BJ (cell line): ENCODE data around the gene ALOX15B. TPM values are rescaled to one million over a fixed set of nuclear protein-coding genes. Genes with fewer than 3 reads are reported as not detected.
"Not testable (repeated sequence)": the region's sequence is repeated elsewhere in the genome, so short reads cannot be mapped to it uniquely, and the experiment has no call there.

Experiments used
- CTCF ChIA-PET: fragments of 350-600 bp; formaldehyde crosslinking; extraction: SDS; loops from one replicate; lab custom pipeline; 2021; ENCODE audit warnings: antibody characterized with exemption, inconsistent platforms; lab: Yijun Ruan, JAX
- POLR2A ChIA-PET: fragments of 300-600 bp; sonication (Branson Sonifier 250); formaldehyde crosslinking; extraction: SDS; loops from one replicate; lab custom pipeline; 2021; ENCODE audit warnings: antibody characterized with exemption; lab: Charles Lee
- DNase-seq: peaks from one replicate; pipeline ENCODE4 v3.0.0-alpha.2; 2011; ENCODE audit warnings: low read depth
- H3K27me3 ChIP-seq: 2 replicates; pipeline ENCODE4 v1.6.0; 2011; ENCODE audit warnings: low read length; ENCODE audit not compliant: control insufficient read depth, insufficient read depth
- H3K36me3 ChIP-seq: 2 replicates; pipeline ENCODE4 v1.5.1; 2011; ENCODE audit warnings: low read length; ENCODE audit not compliant: control insufficient read depth, insufficient read depth
- H3K4me3 ChIP-seq: 2 replicates; pipeline ENCODE4 v1.5.1; 2011; ENCODE audit warnings: low read depth, mild to moderate bottlenecking, control low read depth, low read length
- polyA plus RNA-seq: library from polyadenylated mRNA; depleted of rRNA; stranded (reverse); fragments of >200 nt; gene quantifications from 2 replicates; pipeline ENCODE4 v1.2.3, GENCODE V29; 2011
- TF ChIP-seq, protein P1 (sequence below): IDR thresholded peaks from 2 replicates; pipeline ENCODE4 v1.5.1; 2011; ENCODE audit warnings: low read depth, mild to moderate bottlenecking, control low read depth, inconsistent platforms, low read length, moderate library complexity; ENCODE audit not compliant: insufficient read depth

ALOX15B gene
- polyA plus RNA-seq, 1 experiment = not detected

DNA sequence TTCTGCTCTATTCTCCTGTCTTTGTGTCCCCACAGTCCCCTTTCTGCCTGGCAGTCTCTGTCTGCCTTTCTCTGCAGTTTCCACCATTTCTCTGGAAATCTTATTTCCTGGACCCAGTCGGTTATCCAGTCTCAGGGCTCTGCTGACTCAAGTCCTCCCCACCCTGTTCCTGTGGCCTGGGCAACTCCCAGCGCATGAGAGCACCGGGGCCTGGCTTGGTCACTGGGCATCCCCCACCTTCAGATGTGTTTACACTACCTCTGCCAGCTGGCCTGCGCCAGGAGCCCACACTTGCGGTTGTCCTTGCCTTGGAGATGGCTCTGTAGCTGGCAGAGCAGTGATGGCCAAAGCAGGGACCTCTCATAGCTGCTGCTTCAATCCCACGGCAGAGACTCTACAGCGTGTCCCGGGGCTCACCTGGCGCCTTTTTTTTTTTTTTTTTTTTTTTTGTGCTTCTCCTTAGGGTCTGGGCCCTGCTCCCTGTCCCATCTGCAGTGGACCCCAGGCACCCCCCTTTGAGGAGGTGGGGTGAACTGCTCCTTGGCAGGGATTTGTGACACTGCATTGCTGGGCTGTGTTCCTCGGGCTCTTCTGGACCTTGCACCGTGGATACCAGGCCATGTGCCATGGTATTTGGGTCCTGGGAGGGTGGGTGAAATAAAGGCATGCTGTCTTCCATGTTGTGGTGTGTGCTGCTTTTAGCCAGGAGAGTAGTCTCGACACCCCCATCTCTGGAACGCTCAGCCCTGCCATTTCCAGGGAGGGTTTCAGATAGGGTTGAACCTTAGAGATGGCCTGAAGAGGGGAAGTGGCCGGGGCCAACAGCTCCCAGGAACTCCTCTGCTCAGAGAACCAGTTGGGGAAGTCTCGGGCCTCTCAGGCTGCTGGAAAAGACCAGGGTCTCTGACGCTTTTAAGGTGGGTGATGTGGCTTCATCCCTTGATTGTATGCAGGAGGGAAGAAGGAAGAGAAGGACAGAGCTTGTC is 18.9 kb upstream of the ALOX15B start:
- ChIA-PET POLR2A (no interaction called here), CTCF (interaction anchor here (0.7 to 4.1 kb wide), 6 partner anchors 15 to 91 kb away, joined by 3 to 18 read pairs (median 5); no protein-coding TSS in a partner anchor)
- no peak for DNase-seq
- Histone ChIP-seq H3K4me3 (no peak overlapping the region), H3K27me3 (peaks cover 14% of the 10 kb centered on the region), H3K36me3 (no peaks in the 10 kb centered on the region)
- TF ChIP-seq, protein P1, sequence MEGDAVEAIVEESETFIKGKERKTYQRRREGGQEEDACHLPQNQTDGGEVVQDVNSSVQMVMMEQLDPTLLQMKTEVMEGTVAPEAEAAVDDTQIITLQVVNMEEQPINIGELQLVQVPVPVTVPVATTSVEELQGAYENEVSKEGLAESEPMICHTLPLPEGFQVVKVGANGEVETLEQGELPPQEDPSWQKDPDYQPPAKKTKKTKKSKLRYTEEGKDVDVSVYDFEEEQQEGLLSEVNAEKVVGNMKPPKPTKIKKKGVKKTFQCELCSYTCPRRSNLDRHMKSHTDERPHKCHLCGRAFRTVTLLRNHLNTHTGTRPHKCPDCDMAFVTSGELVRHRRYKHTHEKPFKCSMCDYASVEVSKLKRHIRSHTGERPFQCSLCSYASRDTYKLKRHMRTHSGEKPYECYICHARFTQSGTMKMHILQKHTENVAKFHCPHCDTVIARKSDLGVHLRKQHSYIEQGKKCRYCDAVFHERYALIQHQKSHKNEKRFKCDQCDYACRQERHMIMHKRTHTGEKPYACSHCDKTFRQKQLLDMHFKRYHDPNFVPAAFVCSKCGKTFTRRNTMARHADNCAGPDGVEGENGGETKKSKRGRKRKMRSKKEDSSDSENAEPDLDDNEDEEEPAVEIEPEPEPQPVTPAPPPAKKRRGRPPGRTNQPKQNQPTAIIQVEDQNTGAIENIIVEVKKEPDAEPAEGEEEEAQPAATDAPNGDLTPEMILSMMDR = no peak

DNA sequence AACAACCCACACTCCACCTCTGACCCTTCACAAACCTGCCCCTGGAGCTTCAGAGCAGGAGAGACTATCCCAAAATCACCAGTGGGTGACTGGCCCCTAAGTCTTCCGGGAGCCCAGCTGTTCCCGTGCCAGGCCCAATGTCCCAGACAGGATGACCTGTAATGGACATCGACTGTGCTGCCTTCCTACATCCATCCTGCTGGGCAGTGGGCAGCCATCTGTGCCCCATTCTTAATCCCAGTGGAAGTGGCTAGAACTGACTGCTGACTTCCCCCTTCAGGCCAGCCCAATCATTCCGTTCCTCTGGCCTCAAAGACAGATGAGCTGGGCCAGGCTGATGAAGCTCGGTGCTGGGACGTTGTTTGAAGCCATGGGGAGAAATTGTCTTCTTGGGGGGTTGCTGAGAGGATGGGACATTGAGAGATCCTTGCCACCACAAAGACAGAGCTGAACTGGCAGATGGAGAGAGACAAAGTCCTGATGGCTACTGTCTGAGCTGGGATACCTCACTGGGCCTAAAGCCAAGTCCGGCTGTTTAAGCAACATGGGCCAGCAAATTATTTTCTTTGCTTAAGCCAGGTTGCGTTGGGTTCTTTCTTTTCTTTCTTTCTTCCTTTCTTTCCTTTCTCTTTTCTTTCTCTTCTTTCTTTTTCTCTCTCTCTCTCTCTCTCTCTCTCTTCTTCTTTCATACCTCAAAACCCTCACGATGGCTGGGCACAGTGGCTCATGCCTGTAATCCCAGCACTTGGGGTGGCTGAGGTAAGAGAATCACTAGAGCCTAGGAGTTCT is 17.9 kb upstream of the ALOX15B start:
- ChIA-PET CTCF (interaction anchor here (0.8 to 3.6 kb wide), 5 partner anchors 16 to 36 kb away, joined by 3 to 17 read pairs (median 5); no protein-coding TSS in a partner anchor), POLR2A (no interaction called here)
- no peak for DNase-seq
- H3K36me3 ChIP-seq = no peaks in the 10 kb centered on the region
- H3K4me3 ChIP-seq = no peak overlapping the region
- TF ChIP-seq, protein P1 = no peak
- H3K27me3 ChIP-seq = peaks cover 18% of the 10 kb centered on the region

- no peaks in the 10 kb centered on the region for H3K36me3 ChIP-seq
- DNase-seq = no peak
- TF ChIP-seq, protein P1 = no peak
- H3K4me3 ChIP-seq = no peak overlapping the region
- ChIA-PET CTCF (interaction anchor here (0.9 to 3.6 kb wide), 5 partner anchors 20 to 38 kb away, joined by 3 to 17 read pairs (median 7); no protein-coding TSS in a partner anchor), POLR2A (no interaction called here)
- H3K27me3 ChIP-seq = peaks cover 14% of the 10 kb centered on the region
These were observed 17.1 kb upstream of the ALOX15B start for GRCh38 chr17:8021565-8022359.

DNA sequence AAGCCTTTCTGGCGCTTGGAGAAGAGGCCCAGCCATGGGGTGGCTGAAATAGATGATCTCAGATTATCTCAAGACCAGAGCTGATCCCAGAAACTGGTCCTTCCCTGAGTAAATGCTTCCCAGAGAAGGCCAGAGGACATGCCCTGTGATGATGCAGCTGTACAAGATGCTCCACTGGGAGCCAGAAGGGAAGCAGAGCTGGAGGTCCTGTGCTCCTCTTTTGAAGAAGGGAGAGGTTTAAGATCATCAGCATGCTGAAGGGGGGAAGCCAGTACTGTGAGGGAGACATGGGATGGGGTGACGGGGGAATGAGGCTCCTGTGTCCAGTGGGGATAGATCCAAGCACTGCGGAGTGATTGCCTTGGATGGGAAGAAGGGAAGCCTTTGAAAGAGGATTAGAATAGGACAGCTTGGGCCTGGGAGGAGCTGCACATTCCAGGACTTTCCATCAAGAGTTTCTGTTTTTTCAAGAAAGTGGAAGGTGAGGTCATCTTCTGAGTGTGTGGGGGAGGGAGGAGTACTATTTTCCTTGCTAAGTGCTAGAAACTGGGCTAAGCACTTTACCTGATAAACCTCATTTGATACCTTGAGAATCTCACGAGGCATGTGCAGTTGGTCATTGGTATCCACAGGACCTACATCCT is 16.4 kb upstream of the ALOX15B start:
- H3K36me3 ChIP-seq = no peaks in the 10 kb centered on the region
- TF ChIP-seq, protein P1 = no peak
- CTCF ChIA-PET = interaction anchor here (0.9 to 3.6 kb wide), 6 partner anchors 19 to 51 kb away, joined by 3 to 17 read pairs (median 6); no protein-coding TSS in a partner anchor
- H3K4me3 ChIP-seq = no peak overlapping the region
- peaks cover 16% of the 10 kb centered on the region for H3K27me3 ChIP-seq
- POLR2A ChIA-PET = no interaction called here
- DNase-seq = no peak

- POLR2A ChIA-PET, H3K4me3 ChIP-seq, H3K36me3 ChIP-seq, DNase-seq: not testable (repeated sequence)
- CTCF ChIA-PET = interaction anchor here (0.9 to 1.2 kb wide), 3 partner anchors 18 to 36 kb away, joined by 3 read pairs; no protein-coding TSS in a partner anchor
- peaks cover 15% of the 10 kb centered on the region for H3K27me3 ChIP-seq
These were observed 14.7 kb upstream of the ALOX15B start for GRCh38 chr17:8024161-8024560.
